Measurements from ENCODE around the gene VKORC1L1.
"Not testable (repeated sequence)": the region's sequence is repeated elsewhere in the genome, so short reads cannot be mapped to it uniquely, and the experiment has no call there.

VKORC1L1 gene

DNA sequence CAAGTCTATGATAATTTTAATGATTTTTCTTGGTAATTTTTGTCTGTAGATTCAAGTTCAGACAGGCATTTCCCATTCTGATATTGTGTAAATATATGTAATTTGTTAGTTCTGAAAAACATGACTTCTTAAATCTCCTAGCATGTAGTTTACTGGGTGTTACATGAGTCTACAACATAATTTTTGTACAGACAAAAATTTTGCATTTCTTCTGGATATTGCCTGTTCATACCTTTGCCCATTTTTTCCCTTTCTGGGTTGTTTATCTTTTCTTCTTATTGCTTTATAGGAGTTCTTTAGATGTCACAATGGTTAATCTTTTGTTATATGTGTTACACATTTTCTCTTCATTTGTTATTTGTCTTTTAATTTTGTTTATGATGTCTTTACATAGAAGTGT, 12.1 kb downstream of the VKORC1L1 start:
- H3K4me3 ChIP-seq (ENCODE audit: low read length); H3K4me2 ChIP-seq (ENCODE audit: low read length); H3K27ac ChIP-seq (ENCODE audit: low read length); H3K4me1 ChIP-seq (ENCODE audit: low read length); H3K27me3 ChIP-seq (ENCODE audit: low read depth, low read length); H3K9me3 ChIP-seq (ENCODE audit: insufficient read depth, low read length); H4K20me1 ChIP-seq (ENCODE audit: insufficient read depth, low read length); H3K9ac ChIP-seq (ENCODE audit: low read length); H3K36me3 ChIP-seq (replicated peaks; ENCODE audit: low read depth, low read length); H2AFZ ChIP-seq (ENCODE audit: low read depth, low read length): not testable (repeated sequence)
- H3K79me2 ChIP-seq (ENCODE audit: low read length) = peaks cover 48% of the 10 kb centered on the region

GRCh38 chr7:65885533-65885932, 12.7 kb downstream of the VKORC1L1 start:
- H3K36me3 ChIP-seq (replicated peaks; ENCODE audit: low read depth, low read length); H4K20me1 ChIP-seq (ENCODE audit: insufficient read depth, low read length); H3K27me3 ChIP-seq (ENCODE audit: low read depth, low read length); H3K4me1 ChIP-seq (ENCODE audit: low read length); H3K4me2 ChIP-seq (ENCODE audit: low read length); H3K27ac ChIP-seq (ENCODE audit: low read length); H2AFZ ChIP-seq (ENCODE audit: low read depth, low read length); H3K4me3 ChIP-seq (ENCODE audit: low read length); H3K9ac ChIP-seq (ENCODE audit: low read length); H3K9me3 ChIP-seq (ENCODE audit: insufficient read depth, low read length): not testable (repeated sequence)
- H3K79me2 ChIP-seq (ENCODE audit: low read length) = peaks cover 43% of the 10 kb centered on the region

GRCh38 chr7:65888434-65889156, 15.7 kb downstream of the VKORC1L1 start:
- not testable (repeated sequence) for H3K9me3 ChIP-seq (ENCODE audit: insufficient read depth, low read length); H3K9ac ChIP-seq (ENCODE audit: low read length); H2AFZ ChIP-seq (ENCODE audit: low read depth, low read length); H3K4me1 ChIP-seq (ENCODE audit: low read length); H3K4me2 ChIP-seq (ENCODE audit: low read length); H3K4me3 ChIP-seq (ENCODE audit: low read length); H3K36me3 ChIP-seq (replicated peaks; ENCODE audit: low read depth, low read length); H3K27me3 ChIP-seq (ENCODE audit: low read depth, low read length); H4K20me1 ChIP-seq (ENCODE audit: insufficient read depth, low read length); H3K27ac ChIP-seq (ENCODE audit: low read length)
- peaks cover 39% of the 10 kb centered on the region for H3K79me2 ChIP-seq (ENCODE audit: low read length)

GRCh38 chr7:65889722-65890121, 16.8 kb downstream of the VKORC1L1 start:
- H4K20me1 ChIP-seq (ENCODE audit: insufficient read depth, low read length) = not testable (repeated sequence)
- H3K79me2 ChIP-seq (ENCODE audit: low read length) = peaks cover 35% of the 10 kb centered on the region

GRCh38 chr7:65892161-65892560, 19.3 kb downstream of the VKORC1L1 start:
- no peaks in the 10 kb centered on the region for H4K20me1 ChIP-seq (ENCODE audit: insufficient read depth, low read length)
- no peak for TF ChIP-seq EZH2phosphoT487 (IDR thresholded peaks at IDR 0.05; ENCODE audit: low read depth)
- TF ChIP-seq, protein P1, sequence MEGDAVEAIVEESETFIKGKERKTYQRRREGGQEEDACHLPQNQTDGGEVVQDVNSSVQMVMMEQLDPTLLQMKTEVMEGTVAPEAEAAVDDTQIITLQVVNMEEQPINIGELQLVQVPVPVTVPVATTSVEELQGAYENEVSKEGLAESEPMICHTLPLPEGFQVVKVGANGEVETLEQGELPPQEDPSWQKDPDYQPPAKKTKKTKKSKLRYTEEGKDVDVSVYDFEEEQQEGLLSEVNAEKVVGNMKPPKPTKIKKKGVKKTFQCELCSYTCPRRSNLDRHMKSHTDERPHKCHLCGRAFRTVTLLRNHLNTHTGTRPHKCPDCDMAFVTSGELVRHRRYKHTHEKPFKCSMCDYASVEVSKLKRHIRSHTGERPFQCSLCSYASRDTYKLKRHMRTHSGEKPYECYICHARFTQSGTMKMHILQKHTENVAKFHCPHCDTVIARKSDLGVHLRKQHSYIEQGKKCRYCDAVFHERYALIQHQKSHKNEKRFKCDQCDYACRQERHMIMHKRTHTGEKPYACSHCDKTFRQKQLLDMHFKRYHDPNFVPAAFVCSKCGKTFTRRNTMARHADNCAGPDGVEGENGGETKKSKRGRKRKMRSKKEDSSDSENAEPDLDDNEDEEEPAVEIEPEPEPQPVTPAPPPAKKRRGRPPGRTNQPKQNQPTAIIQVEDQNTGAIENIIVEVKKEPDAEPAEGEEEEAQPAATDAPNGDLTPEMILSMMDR (IDR thresholded peaks at IDR 0.05; ENCODE audit: low read depth, low read length) = no peak
- H3K4me3 ChIP-seq (ENCODE audit: low read length) = no peak overlapping the region
- H3K27me3 ChIP-seq (ENCODE audit: low read depth, low read length) = no peaks in the 10 kb centered on the region
- H3K36me3 ChIP-seq (replicated peaks; ENCODE audit: low read depth, low read length) = no peaks in the 10 kb centered on the region
- no peaks in the 10 kb centered on the region for H3K4me1 ChIP-seq (ENCODE audit: low read length)
- H3K9ac ChIP-seq (ENCODE audit: low read length) = no peak overlapping the region
- no peak overlapping the region for H3K27ac ChIP-seq (ENCODE audit: low read length)
- H2AFZ ChIP-seq (ENCODE audit: low read depth, low read length) = no peak overlapping the region
- no peak overlapping the region for H3K4me2 ChIP-seq (ENCODE audit: low read length)
- peaks cover 28% of the 10 kb centered on the region for H3K79me2 ChIP-seq (ENCODE audit: low read length)
- no peaks in the 10 kb centered on the region for H3K9me3 ChIP-seq (ENCODE audit: insufficient read depth, low read length)

More at GRCh38 chr7:65889722-65890121, 16.8 kb downstream of the VKORC1L1 start:
- not testable (repeated sequence) for H3K9ac ChIP-seq (ENCODE audit: low read length); H3K4me3 ChIP-seq (ENCODE audit: low read length); H3K4me2 ChIP-seq (ENCODE audit: low read length); H3K36me3 ChIP-seq (replicated peaks; ENCODE audit: low read depth, low read length); H3K27me3 ChIP-seq (ENCODE audit: low read depth, low read length); H2AFZ ChIP-seq (ENCODE audit: low read depth, low read length); H3K9me3 ChIP-seq (ENCODE audit: insufficient read depth, low read length); H3K27ac ChIP-seq (ENCODE audit: low read length); H3K4me1 ChIP-seq (ENCODE audit: low read length)

DNA sequence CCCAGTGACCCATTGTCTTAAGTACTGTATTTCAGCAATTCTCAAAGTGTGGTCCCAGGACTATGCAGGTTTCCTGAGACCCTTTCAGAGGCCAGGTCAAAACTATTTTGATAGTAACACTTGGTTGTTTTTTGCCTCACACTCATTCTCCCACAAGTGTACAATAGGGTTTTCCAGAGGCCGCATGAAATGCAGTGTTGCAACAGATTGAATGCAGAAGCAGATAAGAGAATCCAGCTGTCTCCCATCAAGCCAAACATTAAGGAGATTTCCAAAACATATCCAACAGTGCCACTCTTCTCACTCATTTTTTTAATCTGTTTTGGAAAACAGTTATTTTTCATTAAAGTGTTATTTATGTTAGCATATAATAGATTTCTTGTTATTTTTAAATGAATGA, 20.0 kb downstream of the VKORC1L1 start:
- Histone ChIP-seq H3K36me3 (replicated peaks; ENCODE audit: low read depth, low read length) (no peaks in the 10 kb centered on the region), H3K9me3 (ENCODE audit: insufficient read depth, low read length) (no peaks in the 10 kb centered on the region), H3K27me3 (ENCODE audit: low read depth, low read length) (no peaks in the 10 kb centered on the region), H3K79me2 (ENCODE audit: low read length) (peaks cover 25% of the 10 kb centered on the region), H2AFZ (ENCODE audit: low read depth, low read length) (no peak overlapping the region), H3K9ac (ENCODE audit: low read length) (no peak overlapping the region), H3K27ac (ENCODE audit: low read length) (no peak overlapping the region), H3K4me3 (ENCODE audit: low read length) (no peak overlapping the region), H3K4me1 (ENCODE audit: low read length) (no peaks in the 10 kb centered on the region), H3K4me2 (ENCODE audit: low read length) (no peak overlapping the region), H4K20me1 (ENCODE audit: insufficient read depth, low read length) (no peaks in the 10 kb centered on the region)
- TF ChIP-seq, protein P1 (IDR thresholded peaks at IDR 0.05; ENCODE audit: low read depth, low read length) = no peak
- no peak for TF ChIP-seq EZH2phosphoT487 (IDR thresholded peaks at IDR 0.05; ENCODE audit: low read depth)

Measured in OCI-LY3 (cell line).